ENCODE data around the gene NCAPD3. TPM values are rescaled to one million over a fixed set of nuclear protein-coding genes. Genes with fewer than 3 reads are reported as not detected.

NCAPD3 gene
- total and polyA plus RNA-seq, 3 experiments from 2014 or later: 14.3 to 80.4 (median 76.7) TPM

GRCh38 chr11:134143801-134144200, 80.0 kb downstream of the NCAPD3 start:
- DNase-seq: no peak
- Histone ChIP-seq H3K4me3 (ENCODE audit: low read length) (no peak overlapping the region), H3K27me3 (ENCODE audit: insufficient read depth, low read length, poor library complexity, severe bottlenecking) (no peaks in the 10 kb centered on the region), H3K4me1 (ENCODE audit: insufficient read depth, low read length) (no peaks in the 10 kb centered on the region), H3K36me3 (ENCODE audit: insufficient read depth, low read length) (no peaks in the 10 kb centered on the region), H3K9me3 (ENCODE audit: low read length) (no peaks in the 10 kb centered on the region), H3K27ac (ENCODE audit: low read depth, low read length) (no peak overlapping the region)
- Mint-ChIP-seq H3K9me3 (no peaks in the 10 kb centered on the region), H3K4me3 (no peak overlapping the region), H3K27ac (peak overlapping the region in 2 of 8 donors; percentile 51 to 54), H3K36me3 (peaks cover 0 to 42% (median 4%) of the 10 kb centered on the region in 3 donors), H3K27me3 (no peaks in the 10 kb centered on the region), H3K4me1 (peaks cover 1 to 15% (median 8%) of the 10 kb centered on the region in 3 donors)
- ChIA-PET POLR2A (no interaction called here), CTCF (no interaction called here)

GRCh38 chr11:134142536-134142935, 81.2 kb downstream of the NCAPD3 start:
- DNase-seq: no peak
- Mint-ChIP-seq H3K27ac (peak overlapping the region in 3 of 8 donors; percentile 30 to 64 (median 50)), H3K27me3 (no peaks in the 10 kb centered on the region), H3K36me3 (peaks cover 0 to 30% (median 4%) of the 10 kb centered on the region in 3 donors), H3K9me3 (no peaks in the 10 kb centered on the region), H3K4me3 (no peak overlapping the region), H3K4me1 (peaks cover 1 to 15% (median 8%) of the 10 kb centered on the region in 3 donors)
- Histone ChIP-seq H3K9me3 (ENCODE audit: low read length) (no peaks in the 10 kb centered on the region), H3K27ac (ENCODE audit: low read depth, low read length) (no peak overlapping the region), H3K36me3 (ENCODE audit: insufficient read depth, low read length) (no peaks in the 10 kb centered on the region), H3K27me3 (ENCODE audit: insufficient read depth, low read length, poor library complexity, severe bottlenecking) (no peaks in the 10 kb centered on the region), H3K4me1 (ENCODE audit: insufficient read depth, low read length) (no peaks in the 10 kb centered on the region), H3K4me3 (ENCODE audit: low read length) (no peak overlapping the region)
- CTCF ChIA-PET: interaction anchor here (1.3 to 3.0 kb wide), 2 partner anchors 92 to 215 kb away, joined by 4 to 16 read pairs; no protein-coding TSS in a partner anchor
- POLR2A ChIA-PET: no interaction called here

GRCh38 chr11:134140961-134141490, 82.7 kb downstream of the NCAPD3 start:
- CTCF ChIA-PET: interaction anchor here (1.3 to 3.0 kb wide), 3 partner anchors 80 to 214 kb away, joined by 5 to 16 read pairs (median 16); no protein-coding TSS in a partner anchor
- Mint-ChIP-seq H3K36me3 (peaks cover 0 to 24% (median 4%) of the 10 kb centered on the region in 3 donors), H3K4me3 (peak overlapping the region in 1 of 7 donors; percentile 25), H3K27ac (peak overlapping the region in 2 of 8 donors; percentile 24 to 42), H3K4me1 (peaks cover 1 to 15% (median 8%) of the 10 kb centered on the region in 3 donors), H3K9me3 (no peaks in the 10 kb centered on the region), H3K27me3 (no peaks in the 10 kb centered on the region)
- no peak for DNase-seq
- Histone ChIP-seq H3K36me3 (ENCODE audit: insufficient read depth, low read length) (no peaks in the 10 kb centered on the region), H3K27me3 (ENCODE audit: insufficient read depth, low read length, poor library complexity, severe bottlenecking) (no peaks in the 10 kb centered on the region), H3K4me3 (ENCODE audit: low read length) (no peak overlapping the region), H3K9me3 (ENCODE audit: low read length) (no peaks in the 10 kb centered on the region), H3K27ac (ENCODE audit: low read depth, low read length) (no peak overlapping the region), H3K4me1 (ENCODE audit: insufficient read depth, low read length) (no peaks in the 10 kb centered on the region)
- POLR2A ChIA-PET: no interaction called here

GRCh38 chr11:134139873-134140331, 83.9 kb downstream of the NCAPD3 start:
- Histone ChIP-seq H3K27me3 (ENCODE audit: insufficient read depth, low read length, poor library complexity, severe bottlenecking) (no peaks in the 10 kb centered on the region), H3K36me3 (ENCODE audit: insufficient read depth, low read length) (no peaks in the 10 kb centered on the region), H3K4me1 (ENCODE audit: insufficient read depth, low read length) (no peaks in the 10 kb centered on the region), H3K9me3 (ENCODE audit: low read length) (no peaks in the 10 kb centered on the region), H3K27ac (ENCODE audit: low read depth, low read length) (no peak overlapping the region), H3K4me3 (ENCODE audit: low read length) (no peak overlapping the region)
- H3K36me3 Mint-ChIP-seq: peaks cover 0 to 15% (median 4%) of the 10 kb centered on the region in 3 donors
- H3K4me1 Mint-ChIP-seq: peaks cover 1 to 15% (median 8%) of the 10 kb centered on the region in 3 donors
- no peaks in the 10 kb centered on the region for H3K9me3 Mint-ChIP-seq
- no peaks in the 10 kb centered on the region for H3K27me3 Mint-ChIP-seq
- H3K27ac Mint-ChIP-seq: no peak overlapping the region
- peak in 4 of 5 donors; percentile 20 to 56 (median 45) for DNase-seq
- POLR2A ChIA-PET: no interaction called here
- H3K4me3 Mint-ChIP-seq: no peak overlapping the region
- CTCF ChIA-PET: interaction anchor here (1.3 to 3.0 kb wide), 3 partner anchors 79 to 212 kb away, joined by 5 to 16 read pairs (median 16); no protein-coding TSS in a partner anchor

- Histone ChIP-seq H3K9me3 (ENCODE audit: low read length) (no peaks in the 10 kb centered on the region), H3K4me1 (ENCODE audit: insufficient read depth, low read length) (no peaks in the 10 kb centered on the region), H3K4me3 (ENCODE audit: low read length) (no peak overlapping the region), H3K36me3 (ENCODE audit: insufficient read depth, low read length) (no peaks in the 10 kb centered on the region), H3K27me3 (ENCODE audit: insufficient read depth, low read length, poor library complexity, severe bottlenecking) (no peaks in the 10 kb centered on the region), H3K27ac (ENCODE audit: low read depth, low read length) (no peak overlapping the region)
- Mint-ChIP-seq H3K4me1 (peaks cover 1 to 15% (median 8%) of the 10 kb centered on the region in 3 donors), H3K36me3 (peaks cover 4 to 12% (median 5%) of the 10 kb centered on the region in 3 donors), H3K9me3 (peaks cover 0 to 2% (median 0%) of the 10 kb centered on the region in 5 donors), H3K4me3 (no peak overlapping the region), H3K27me3 (no peaks in the 10 kb centered on the region), H3K27ac (peak overlapping the region in 1 of 8 donors; percentile 23)
- CTCF ChIA-PET: interaction anchor here (0.9 to 3.0 kb wide), 4 partner anchors 14 to 212 kb away, joined by 3 to 16 read pairs (median 10); no protein-coding TSS in a partner anchor
- POLR2A ChIA-PET: no interaction called here
- no peak for DNase-seq
Measured at GRCh38 chr11:134139303-134139872, 84.4 kb downstream of the NCAPD3 start.

GRCh38 chr11:134138376-134138775, 85.4 kb downstream of the NCAPD3 start:
- no peaks in the 10 kb centered on the region for H3K36me3 ChIP-seq (ENCODE audit: insufficient read depth, low read length)
- H3K27me3 ChIP-seq (ENCODE audit: insufficient read depth, low read length, poor library complexity, severe bottlenecking): no peaks in the 10 kb centered on the region
- Mint-ChIP-seq H3K27me3 (no peaks in the 10 kb centered on the region), H3K4me1 (peaks cover 1 to 9% (median 8%) of the 10 kb centered on the region in 3 donors), H3K4me3 (no peak overlapping the region), H3K27ac (no peak overlapping the region), H3K9me3 (peaks cover 0 to 8% (median 8%) of the 10 kb centered on the region in 5 donors), H3K36me3 (peaks cover 3 to 14% (median 9%) of the 10 kb centered on the region in 3 donors)
- no peak for DNase-seq
- H3K27ac ChIP-seq (ENCODE audit: low read depth, low read length): no peak overlapping the region
- POLR2A ChIA-PET: no interaction called here
- CTCF ChIA-PET: interaction anchor here (1.4 kb wide), 1 partner anchor 211 kb away, joined by 5 read pairs; no protein-coding TSS in a partner anchor
- no peaks in the 10 kb centered on the region for H3K9me3 ChIP-seq (ENCODE audit: low read length)
- H3K4me1 ChIP-seq (ENCODE audit: insufficient read depth, low read length): no peaks in the 10 kb centered on the region
- H3K4me3 ChIP-seq (ENCODE audit: low read length): no peak overlapping the region

- Mint-ChIP-seq H3K9me3 (peaks cover 16 to 39% (median 35%) of the 10 kb centered on the region in 5 donors), H3K27ac (no peak overlapping the region), H3K36me3 (peaks cover 2 to 32% (median 6%) of the 10 kb centered on the region in 3 donors), H3K4me3 (no peak overlapping the region), H3K4me1 (peaks cover 0 to 2% (median under 1%) of the 10 kb centered on the region in 3 donors), H3K27me3 (no peaks in the 10 kb centered on the region)
- Histone ChIP-seq H3K4me1 (ENCODE audit: insufficient read depth, low read length) (no peaks in the 10 kb centered on the region), H3K4me3 (ENCODE audit: low read length) (no peak overlapping the region), H3K27ac (ENCODE audit: low read depth, low read length) (no peak overlapping the region), H3K9me3 (ENCODE audit: low read length) (peaks cover 13% of the 10 kb centered on the region), H3K27me3 (ENCODE audit: insufficient read depth, low read length, poor library complexity, severe bottlenecking) (no peaks in the 10 kb centered on the region), H3K36me3 (ENCODE audit: insufficient read depth, low read length) (no peaks in the 10 kb centered on the region)
- no peak for DNase-seq
- CTCF ChIA-PET: no interaction called here
- POLR2A ChIA-PET: no interaction called here
Measured at GRCh38 chr11:134134167-134134566, 89.6 kb downstream of the NCAPD3 start.

- POLR2A ChIA-PET: no interaction called here
- Mint-ChIP-seq H3K36me3 (peaks cover 2 to 44% (median 6%) of the 10 kb centered on the region in 3 donors), H3K4me3 (no peak overlapping the region), H3K4me1 (no peaks in the 10 kb centered on the region), H3K27me3 (no peaks in the 10 kb centered on the region), H3K27ac (no peak overlapping the region), H3K9me3 (peaks cover 16 to 39% (median 35%) of the 10 kb centered on the region in 5 donors)
- Histone ChIP-seq H3K4me3 (ENCODE audit: low read length) (no peak overlapping the region), H3K27ac (ENCODE audit: low read depth, low read length) (no peak overlapping the region), H3K9me3 (ENCODE audit: low read length) (peaks cover 13% of the 10 kb centered on the region), H3K27me3 (ENCODE audit: insufficient read depth, low read length, poor library complexity, severe bottlenecking) (no peaks in the 10 kb centered on the region), H3K4me1 (ENCODE audit: insufficient read depth, low read length) (no peaks in the 10 kb centered on the region), H3K36me3 (ENCODE audit: insufficient read depth, low read length) (no peaks in the 10 kb centered on the region)
- no peak for DNase-seq
- CTCF ChIA-PET: interaction anchor here (1.1 kb wide), 1 partner anchor 205 kb away, joined by 3 read pairs; no protein-coding TSS in a partner anchor
Measured at GRCh38 chr11:134132808-134133207, 91.0 kb downstream of the NCAPD3 start.
